ENCODE data around the gene MFSD12.

DNA sequence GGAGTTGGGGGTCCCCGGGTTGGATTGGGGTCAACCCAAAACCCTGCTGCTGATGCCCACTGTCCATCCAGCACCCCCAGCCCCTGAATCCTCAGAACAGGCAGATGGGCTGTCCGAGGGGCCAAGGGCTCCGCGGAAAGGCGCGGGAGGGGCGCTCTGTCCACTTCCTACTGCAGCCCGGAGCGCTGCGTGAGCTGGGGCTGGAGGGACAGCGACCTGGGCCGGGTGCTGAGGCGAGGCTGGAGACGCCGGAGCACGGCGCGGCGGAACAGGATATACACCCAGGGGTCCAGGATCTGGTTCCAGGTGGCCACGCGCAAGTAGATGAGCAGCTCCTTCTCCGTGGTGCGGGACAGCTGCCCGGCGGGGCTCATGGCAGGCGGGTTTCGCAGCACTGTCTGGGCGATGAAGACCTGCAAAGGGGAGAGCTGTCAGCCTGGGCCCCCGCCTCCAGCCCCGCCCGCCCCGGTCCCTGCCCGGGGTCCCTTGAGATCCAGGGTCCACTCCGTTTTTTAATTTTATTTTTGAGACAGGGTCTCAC is 38.2 kb upstream of the MFSD12 start:
- TF ChIP-seq EZH2phosphoT487 (IDR thresholded peaks at IDR 0.05; ENCODE audit: borderline replicate concordance) (no peak), CTCF (conservative IDR thresholded peaks at IDR 0.05; ENCODE audit: low read length) (no peak)

Measured in Loucy (cell line).